K562 (cell line): Measurements from ENCODE around the gene ERGIC1. TPM values are rescaled to one million over a fixed set of nuclear protein-coding genes. Genes with fewer than 3 reads are reported as not detected.

Experiments
- BACH1 ChIP-seq: fragments of 200-800 bp; sonication (Bioruptor generic); IDR thresholded peaks from 2 replicates; pipeline ENCODE4 v1.6.1; 2016; ENCODE audit warnings: missing genetic modification characterization, missing compliant biosample characterization
- ERF ChIP-seq: fragments of 450-650 bp; formaldehyde crosslinking; IDR thresholded peaks from 2 replicates; pipeline ENCODE4 v1.4.0; 2020; ENCODE audit warnings: mild to moderate bottlenecking, mixed read lengths
- HDAC2 ChIP-seq: fragments of 450-650 bp; IDR thresholded peaks from 2 replicates; pipeline ENCODE4 v1.6.1; 2016; ENCODE audit warnings: mild to moderate bottlenecking
- KLF1 ChIP-seq: fragments of 450-650 bp; IDR thresholded peaks from 2 replicates; pipeline ENCODE4 v1.6.1; 2016; ENCODE audit warnings: missing genetic modification characterization, missing compliant biosample characterization
- MCM2 ChIP-seq: fragments of 450-650 bp; IDR thresholded peaks from 2 replicates; pipeline ENCODE4 v1.6.1; 2017; ENCODE audit warnings: low read depth, mild to moderate bottlenecking
- polyA plus RNA-seq, 8 experiments: library from polyadenylated mRNA; depleted of rRNA in 4 of 8; stranded (reverse) in 5 of 8; unstranded in 3 of 8; fragments of >200 nt; fragmentation: Nextera tagmentation in 2 of 8; fragmentation: Illumina TruSeq in 1 of 8; extraction: Ambion mirVana in 2 of 8; extraction: Trizol in 1 of 8; gene quantifications; 2 replicates each; pipeline versions ENCODE4 v1.2.1 to v1.2.3, GENCODE V29; 2011 to 2014; ENCODE audit warnings: inconsistent platforms in 1 of 8, missing spikeins in 1 of 8
- total RNA-seq, 7 experiments: library from RNA; depleted of rRNA in 6 of 7; stranded (reverse); fragments of >200 nt in 6 of 7; fragmentation: Illumina TruSeq in 2 of 7; extraction: Trizol in 2 of 7; gene quantifications; 2 replicates each; pipeline versions ENCODE4 v1.2.1 to v1.2.3, GENCODE V29; 2011 to 2021; ENCODE audit warnings: low replicate concordance in 1 of 7
- TF ChIP-seq, protein P1 (sequence below), 2 experiments: fragments of 450-650 bp; formaldehyde crosslinking in 1 of 2; IDR thresholded peaks; 2 replicates each; pipeline versions ENCODE4 v1.4.0 to v1.6.1; 2014 to 2020; ENCODE audit warnings: mild to moderate bottlenecking in 2 of 2, borderline replicate concordance in 1 of 2, low read depth in 1 of 2

ERGIC1 gene
- total and polyA plus RNA-seq, 9 of the 15 experiments (the other 6 are each of a cell fraction or from before 2014, with no cell fraction given), result 5.5 to 68.4 (median 36.4) TPM

DNA sequence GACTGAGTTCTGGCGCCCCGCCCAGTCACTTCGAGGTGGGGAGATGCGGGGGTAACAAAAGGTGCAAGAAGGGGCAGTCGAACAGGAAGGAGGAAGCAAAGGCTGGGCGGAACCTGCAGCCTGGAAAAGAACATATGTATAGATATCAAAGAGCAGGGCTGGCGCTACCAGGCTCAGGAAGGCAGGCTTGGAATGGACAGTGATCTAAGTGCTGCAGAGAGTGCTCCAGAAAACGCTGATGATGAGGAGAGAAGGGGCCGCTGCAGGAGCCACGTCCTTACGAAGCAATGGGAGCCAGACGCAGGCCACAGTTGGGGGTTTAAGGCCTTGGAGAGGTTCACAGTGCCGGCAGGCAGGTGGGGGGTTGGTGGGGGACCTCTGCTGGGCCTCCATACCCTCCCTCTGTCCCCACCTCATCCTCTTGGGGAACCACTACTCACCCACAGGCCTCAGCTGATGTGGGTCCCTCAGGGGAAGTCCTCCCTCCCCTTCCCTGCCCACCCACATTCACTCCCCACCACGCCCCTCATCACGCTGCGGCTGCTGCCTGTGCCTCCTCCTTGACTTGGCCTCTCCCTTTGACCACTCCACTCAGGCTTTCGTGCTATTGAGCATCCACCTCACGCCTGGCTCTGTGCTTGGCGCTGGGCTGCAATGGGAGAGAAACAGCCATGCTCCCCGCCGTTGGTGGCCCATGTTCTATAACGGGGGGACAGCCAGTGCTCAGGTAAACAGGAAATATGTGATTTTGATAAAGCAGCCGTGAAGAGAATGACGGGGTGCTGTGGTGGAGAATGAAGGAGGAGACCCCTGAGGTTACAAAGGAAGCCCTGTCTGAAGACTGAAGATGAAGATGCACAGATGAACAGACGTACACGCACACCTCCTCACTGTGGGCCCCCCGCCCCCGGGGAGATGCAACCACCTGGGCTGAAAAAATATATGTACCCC is 84.6 kb downstream of the ERGIC1 start (continued):
- TF ChIP-seq, protein P1, sequence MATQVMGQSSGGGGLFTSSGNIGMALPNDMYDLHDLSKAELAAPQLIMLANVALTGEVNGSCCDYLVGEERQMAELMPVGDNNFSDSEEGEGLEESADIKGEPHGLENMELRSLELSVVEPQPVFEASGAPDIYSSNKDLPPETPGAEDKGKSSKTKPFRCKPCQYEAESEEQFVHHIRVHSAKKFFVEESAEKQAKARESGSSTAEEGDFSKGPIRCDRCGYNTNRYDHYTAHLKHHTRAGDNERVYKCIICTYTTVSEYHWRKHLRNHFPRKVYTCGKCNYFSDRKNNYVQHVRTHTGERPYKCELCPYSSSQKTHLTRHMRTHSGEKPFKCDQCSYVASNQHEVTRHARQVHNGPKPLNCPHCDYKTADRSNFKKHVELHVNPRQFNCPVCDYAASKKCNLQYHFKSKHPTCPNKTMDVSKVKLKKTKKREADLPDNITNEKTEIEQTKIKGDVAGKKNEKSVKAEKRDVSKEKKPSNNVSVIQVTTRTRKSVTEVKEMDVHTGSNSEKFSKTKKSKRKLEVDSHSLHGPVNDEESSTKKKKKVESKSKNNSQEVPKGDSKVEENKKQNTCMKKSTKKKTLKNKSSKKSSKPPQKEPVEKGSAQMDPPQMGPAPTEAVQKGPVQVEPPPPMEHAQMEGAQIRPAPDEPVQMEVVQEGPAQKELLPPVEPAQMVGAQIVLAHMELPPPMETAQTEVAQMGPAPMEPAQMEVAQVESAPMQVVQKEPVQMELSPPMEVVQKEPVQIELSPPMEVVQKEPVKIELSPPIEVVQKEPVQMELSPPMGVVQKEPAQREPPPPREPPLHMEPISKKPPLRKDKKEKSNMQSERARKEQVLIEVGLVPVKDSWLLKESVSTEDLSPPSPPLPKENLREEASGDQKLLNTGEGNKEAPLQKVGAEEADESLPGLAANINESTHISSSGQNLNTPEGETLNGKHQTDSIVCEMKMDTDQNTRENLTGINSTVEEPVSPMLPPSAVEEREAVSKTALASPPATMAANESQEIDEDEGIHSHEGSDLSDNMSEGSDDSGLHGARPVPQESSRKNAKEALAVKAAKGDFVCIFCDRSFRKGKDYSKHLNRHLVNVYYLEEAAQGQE (IDR thresholded peaks at IDR 0.05; ENCODE audit: borderline replicate concordance), result no peak
- TF ChIP-seq, protein P1 (CRISPR knock-in tag; IDR thresholded peaks at IDR 0.05; ENCODE audit: low read depth), result no peak
- TF ChIP-seq KLF1 (tag) (no peak), MCM2 (no peak), BACH1 (tag) (no peak), HDAC2 (no peak), ERF (CRISPR knock-in tag) (no peak)
